Fibroblast of lung (primary cell): ENCODE measurements around the gene GP5.

Experiments
- EZH2 ChIP-seq: IDR thresholded peaks from 2 replicates; pipeline ENCODE4 v1.5.1; 2012; ENCODE audit warnings: low read length, control low read depth, mild to moderate bottlenecking; ENCODE audit errors: missing control alignments
- TF ChIP-seq, protein P1 (sequence below), 2 donors: IDR thresholded peaks in 1 of 2; conservative IDR thresholded peaks in 1 of 2; 1 replicate in 1 of 2; 2 replicates in 1 of 2; pipeline ENCODE4 v1.5.1; 2011 to 2012; ENCODE audit warnings: low read length in 2 of 2, control low read depth in 1 of 2, inconsistent platforms in 1 of 2, low read depth in 1 of 2, mild to moderate bottlenecking in 1 of 2

DNA sequence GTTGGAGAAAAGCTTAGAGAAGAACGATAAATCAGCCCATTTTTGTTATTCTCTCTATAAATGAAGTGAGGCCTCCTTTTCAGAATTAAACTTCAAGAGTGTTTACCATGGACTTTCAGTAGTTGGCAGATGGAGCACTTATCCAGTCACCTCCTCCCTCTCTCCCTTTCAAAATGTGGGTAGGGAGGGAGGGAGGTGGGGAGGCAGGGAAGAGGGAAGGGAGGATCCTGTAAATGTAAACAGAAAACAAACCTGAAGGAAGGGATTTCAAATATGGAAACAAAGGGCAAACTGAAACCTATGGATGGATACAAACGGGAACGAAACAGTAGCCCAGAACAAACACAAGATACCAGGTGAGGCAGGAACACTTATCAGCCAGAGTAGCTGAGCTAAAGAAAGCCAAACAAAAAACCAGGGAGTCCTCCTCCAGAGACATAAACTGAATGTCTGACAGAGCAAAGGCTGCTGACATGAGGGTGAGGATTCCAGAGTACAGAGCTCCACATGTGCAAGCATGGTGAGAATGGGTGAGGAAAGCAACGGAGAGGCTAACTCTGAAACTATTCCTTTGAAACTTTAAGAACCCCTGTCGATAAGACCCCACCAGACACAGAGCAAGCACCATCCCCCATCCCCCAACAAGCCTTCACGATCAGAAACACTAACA lies 41.0 kb upstream of the GP5 start:
- TF ChIP-seq, protein P1, sequence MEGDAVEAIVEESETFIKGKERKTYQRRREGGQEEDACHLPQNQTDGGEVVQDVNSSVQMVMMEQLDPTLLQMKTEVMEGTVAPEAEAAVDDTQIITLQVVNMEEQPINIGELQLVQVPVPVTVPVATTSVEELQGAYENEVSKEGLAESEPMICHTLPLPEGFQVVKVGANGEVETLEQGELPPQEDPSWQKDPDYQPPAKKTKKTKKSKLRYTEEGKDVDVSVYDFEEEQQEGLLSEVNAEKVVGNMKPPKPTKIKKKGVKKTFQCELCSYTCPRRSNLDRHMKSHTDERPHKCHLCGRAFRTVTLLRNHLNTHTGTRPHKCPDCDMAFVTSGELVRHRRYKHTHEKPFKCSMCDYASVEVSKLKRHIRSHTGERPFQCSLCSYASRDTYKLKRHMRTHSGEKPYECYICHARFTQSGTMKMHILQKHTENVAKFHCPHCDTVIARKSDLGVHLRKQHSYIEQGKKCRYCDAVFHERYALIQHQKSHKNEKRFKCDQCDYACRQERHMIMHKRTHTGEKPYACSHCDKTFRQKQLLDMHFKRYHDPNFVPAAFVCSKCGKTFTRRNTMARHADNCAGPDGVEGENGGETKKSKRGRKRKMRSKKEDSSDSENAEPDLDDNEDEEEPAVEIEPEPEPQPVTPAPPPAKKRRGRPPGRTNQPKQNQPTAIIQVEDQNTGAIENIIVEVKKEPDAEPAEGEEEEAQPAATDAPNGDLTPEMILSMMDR (conservative IDR thresholded peaks at IDR 0.05 in 1 of 2, IDR thresholded peaks at IDR 0.05 in 1 of 2; ENCODE audit: low read depth in 1 of 2, low read length in 2 of 2) = no peak
- no peak for TF ChIP-seq EZH2
